ENCODE measurements around the gene POU6F1. TPM values are rescaled to one million over a fixed set of nuclear protein-coding genes. Genes with fewer than 3 reads are reported as not detected.

The POU6F1 gene
- total and polyA plus RNA-seq, 2 of the 8 experiments (the other 6 are each of a cell fraction or from before 2014, with no cell fraction given) = 5.6 to 8.7 TPM

DNA sequence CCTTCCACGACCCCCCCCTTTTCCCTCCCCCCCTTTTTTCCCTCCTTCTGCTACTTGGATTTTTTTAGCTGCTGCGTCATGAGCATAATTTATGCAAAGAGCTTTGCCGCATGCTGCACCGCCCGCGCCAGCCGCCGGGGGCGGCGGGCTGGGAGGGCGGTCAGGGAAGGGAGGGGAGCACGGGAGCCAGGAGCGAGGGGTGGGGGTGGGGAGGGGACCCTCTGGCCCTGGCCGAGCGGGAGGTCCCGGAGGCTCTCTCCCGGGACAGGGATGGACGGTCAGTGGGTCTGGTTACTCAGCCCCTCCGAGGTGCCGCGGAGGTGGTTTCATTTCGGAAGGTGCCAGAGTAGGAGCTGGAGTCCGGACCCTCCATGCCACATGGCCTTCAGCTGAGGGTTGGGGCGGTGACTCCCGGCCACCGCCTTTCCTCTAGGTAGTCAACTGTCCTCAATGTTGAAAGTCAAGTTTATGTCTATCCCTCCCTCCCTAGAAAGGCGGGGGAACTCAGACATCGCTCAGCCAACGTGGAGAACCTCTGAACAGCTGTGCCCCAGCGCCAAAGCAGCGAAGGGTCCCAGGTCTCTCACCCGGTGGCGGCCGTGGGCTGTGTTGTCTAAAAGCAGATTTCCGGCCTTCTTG, at the start of gene POU6F1 (continued):
- TF ChIP-seq CHD1 (IDR thresholded peaks at IDR 0.05; ENCODE audit: low read depth, low read length) (no peak; the same call in 1 of the 2 replicates), KDM1A (IDR thresholded peaks at IDR 0.05; ENCODE audit: borderline replicate concordance, low read length) (no peak), POLR2AphosphoS5 (IDR thresholded peaks at IDR 0.05; ENCODE audit: low read depth, low read length) (peak; percentile 55), TCF12 (IDR thresholded peaks at IDR 0.05; ENCODE audit: low read depth, low read length) (no peak), EP300 (IDR thresholded peaks at IDR 0.05; ENCODE audit: borderline replicate concordance in 1 of 2, low read depth in 2 of 2, low read length in 2 of 2) (peak in 1 of 2 experiments; percentile 64; a peak in 1 of 3 replicates), SRF (IDR thresholded peaks at IDR 0.05; ENCODE audit: low read depth, low read length) (no peak), SP1 (IDR thresholded peaks at IDR 0.05; ENCODE audit: low read depth, low read length) (no peak), TBP (IDR thresholded peaks at IDR 0.05; ENCODE audit: low read depth, low read length) (no peak), POU5F1 (IDR thresholded peaks at IDR 0.05; ENCODE audit: low read depth, low read length) (peak; percentile 50; the same call in 1 of the 2 replicates), HDAC6 (IDR thresholded peaks at IDR 0.05; ENCODE audit: low read depth, low read length) (no peak), POLR2A (IDR thresholded peaks at IDR 0.05; ENCODE audit: control extremely low read depth in 1 of 2, low read depth in 2 of 2, low read length in 2 of 2) (peak in 1 of 2 experiments; percentile 62; a peak in 1 of 3 replicates), RAD21 (IDR thresholded peaks at IDR 0.05 in 1 of 2, conservative IDR thresholded peaks at IDR 0.05 in 1 of 2; ENCODE audit: low read depth in 2 of 2, low read length in 2 of 2) (peak in 1 of 2 experiments; percentile 38; a peak in 2 of 4 replicates), TEAD4 (IDR thresholded peaks at IDR 0.05; ENCODE audit: low read depth, low read length) (no peak), BACH1 (IDR thresholded peaks at IDR 0.05; ENCODE audit: low read length) (no peak), SUZ12 (IDR thresholded peaks at IDR 0.05; ENCODE audit: low read length) (no peak), RBBP5 (IDR thresholded peaks at IDR 0.05; ENCODE audit: borderline replicate concordance, low read depth, low read length) (peak; percentile 46; the same call in 1 of the 2 replicates), PHF8 (conservative IDR thresholded peaks at IDR 0.05; ENCODE audit: low read depth, low read length) (peak; percentile 64), CBX5 (IDR thresholded peaks at IDR 0.05; ENCODE audit: low read depth, low read length) (no peak)
- TF ChIP-seq, protein P1, sequence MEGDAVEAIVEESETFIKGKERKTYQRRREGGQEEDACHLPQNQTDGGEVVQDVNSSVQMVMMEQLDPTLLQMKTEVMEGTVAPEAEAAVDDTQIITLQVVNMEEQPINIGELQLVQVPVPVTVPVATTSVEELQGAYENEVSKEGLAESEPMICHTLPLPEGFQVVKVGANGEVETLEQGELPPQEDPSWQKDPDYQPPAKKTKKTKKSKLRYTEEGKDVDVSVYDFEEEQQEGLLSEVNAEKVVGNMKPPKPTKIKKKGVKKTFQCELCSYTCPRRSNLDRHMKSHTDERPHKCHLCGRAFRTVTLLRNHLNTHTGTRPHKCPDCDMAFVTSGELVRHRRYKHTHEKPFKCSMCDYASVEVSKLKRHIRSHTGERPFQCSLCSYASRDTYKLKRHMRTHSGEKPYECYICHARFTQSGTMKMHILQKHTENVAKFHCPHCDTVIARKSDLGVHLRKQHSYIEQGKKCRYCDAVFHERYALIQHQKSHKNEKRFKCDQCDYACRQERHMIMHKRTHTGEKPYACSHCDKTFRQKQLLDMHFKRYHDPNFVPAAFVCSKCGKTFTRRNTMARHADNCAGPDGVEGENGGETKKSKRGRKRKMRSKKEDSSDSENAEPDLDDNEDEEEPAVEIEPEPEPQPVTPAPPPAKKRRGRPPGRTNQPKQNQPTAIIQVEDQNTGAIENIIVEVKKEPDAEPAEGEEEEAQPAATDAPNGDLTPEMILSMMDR (IDR thresholded peaks at IDR 0.05; ENCODE audit: control extremely low read depth in 1 of 3, insufficient read depth in 1 of 3, low read depth in 1 of 3, low read length in 3 of 3) = peak; percentile 29 to 56 (median 48)
- TF ChIP-seq, protein P2, sequence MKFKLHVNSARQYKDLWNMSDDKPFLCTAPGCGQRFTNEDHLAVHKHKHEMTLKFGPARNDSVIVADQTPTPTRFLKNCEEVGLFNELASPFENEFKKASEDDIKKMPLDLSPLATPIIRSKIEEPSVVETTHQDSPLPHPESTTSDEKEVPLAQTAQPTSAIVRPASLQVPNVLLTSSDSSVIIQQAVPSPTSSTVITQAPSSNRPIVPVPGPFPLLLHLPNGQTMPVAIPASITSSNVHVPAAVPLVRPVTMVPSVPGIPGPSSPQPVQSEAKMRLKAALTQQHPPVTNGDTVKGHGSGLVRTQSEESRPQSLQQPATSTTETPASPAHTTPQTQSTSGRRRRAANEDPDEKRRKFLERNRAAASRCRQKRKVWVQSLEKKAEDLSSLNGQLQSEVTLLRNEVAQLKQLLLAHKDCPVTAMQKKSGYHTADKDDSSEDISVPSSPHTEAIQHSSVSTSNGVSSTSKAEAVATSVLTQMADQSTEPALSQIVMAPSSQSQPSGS (IDR thresholded peaks at IDR 0.05; ENCODE audit: low read length) = no peak

Measured in H1 (cell line).